GM13976 (cell line): ENCODE data around the gene RAD51B.

Experiments used
- DNase-seq: peaks from one replicate; pipeline ENCODE4 v3.0.0; 2012; ENCODE audit warnings: low spot score
- CTCF ChIP-seq: IDR thresholded peaks from 2 replicates; pipeline ENCODE4 v1.5.1; 2012; ENCODE audit warnings: borderline replicate concordance, mild to moderate bottlenecking; ENCODE audit not compliant: insufficient read depth; ENCODE audit errors: extremely low read depth, missing control alignments, control extremely low read depth
- in situ Hi-C: fragments of 300-500 bp; cut with MboI; formaldehyde crosslinking; loops from one replicate; pipeline ENCODE4 v1.12.0; 2022; ENCODE audit warnings: low sequenced_read_pairs, mixed read lengths, inconsistent platforms; ENCODE audit not compliant: unreplicated experiment

The RAD51B gene

GRCh38 chr14:68397371-68397811, 577.8 kb downstream of the RAD51B start:
- TF ChIP-seq CTCF, result no peak

GRCh38 chr14:68397822-68398221, 578.2 kb downstream of the RAD51B start:
- in situ Hi-C loops, result no loop called here
- no peak for TF ChIP-seq CTCF
- DNase-seq, result no peak

More at GRCh38 chr14:68397371-68397811, 577.8 kb downstream of the RAD51B start:
- in situ Hi-C loops, result no loop called here
- DNase-seq, result no peak

- in situ Hi-C loops, result no loop called here
- no peak for DNase-seq
- TF ChIP-seq CTCF, result no peak
These were observed 578.8 kb downstream of the RAD51B start for GRCh38 chr14:68398370-68398769.

- TF ChIP-seq CTCF, result no peak
- no peak for DNase-seq
- in situ Hi-C loops, result loop anchor here (10.0 kb wide), 1 partner anchor 395 kb away; the partner anchor contains the start of gene ZFP36L1
These were observed 580.4 kb downstream of the RAD51B start for GRCh38 chr14:68399971-68400370.

GRCh38 chr14:68401317-68401716, 581.7 kb downstream of the RAD51B start:
- in situ Hi-C loops, result loop anchor here (10.0 kb wide), 1 partner anchor 393 kb away; the partner anchor contains the start of gene ZFP36L1
- TF ChIP-seq CTCF, result no peak
- no peak for DNase-seq

- in situ Hi-C loops, result loop anchor here (10.0 kb wide), 1 partner anchor 393 kb away; the partner anchor contains the start of gene ZFP36L1
- no peak for TF ChIP-seq CTCF
- DNase-seq, result peak; percentile 68
These were observed 582.3 kb downstream of the RAD51B start for GRCh38 chr14:68401855-68402254.
